ENCODE results near the gene COX19.

COX19 gene

GRCh38 chr7:978049-978346 lies 2.6 kb upstream of the COX19 start:
- DNase-seq (ENCODE audit: low spot score), result no peak

GRCh38 chr7:977326-978048 lies 2.1 kb upstream of the COX19 start:
- DNase-seq (ENCODE audit: low spot score), result no peak

GRCh38 chr7:976901-977325 lies 1.6 kb upstream of the COX19 start:
- no peak for DNase-seq (ENCODE audit: low spot score)

GRCh38 chr7:975702-976473 lies 539 bp upstream of the COX19 start:
- DNase-seq (ENCODE audit: low spot score), result no peak

- no peak for DNase-seq (ENCODE audit: low spot score)
Observed at GRCh38 chr7:974172-974571, 1.2 kb downstream of the COX19 start.

GRCh38 chr7:973312-973711 lies 2.0 kb downstream of the COX19 start:
- DNase-seq (ENCODE audit: low spot score), result no peak

- DNase-seq (ENCODE audit: low spot score), result no peak
Observed at GRCh38 chr7:972676-973309, 2.6 kb downstream of the COX19 start.

GRCh38 chr7:972110-972509 lies 3.2 kb downstream of the COX19 start:
- no peak for DNase-seq (ENCODE audit: low spot score)

- no peak for DNase-seq (ENCODE audit: low spot score)
Observed at GRCh38 chr7:970744-971143, 4.6 kb downstream of the COX19 start.

GRCh38 chr7:969403-969802 lies 5.9 kb downstream of the COX19 start:
- no peak for DNase-seq (ENCODE audit: low spot score)

GRCh38 chr7:968205-969105 lies 6.9 kb downstream of the COX19 start:
- DNase-seq (ENCODE audit: low spot score), result no peak

- no peak for DNase-seq (ENCODE audit: low spot score)
Observed at GRCh38 chr7:967361-968082, 7.8 kb downstream of the COX19 start.

GRCh38 chr7:966291-967069 lies 8.9 kb downstream of the COX19 start:
- no peak for DNase-seq (ENCODE audit: low spot score)

- DNase-seq (ENCODE audit: low spot score), result peak; percentile 84
Observed at GRCh38 chr7:964401-965231, 10.7 kb downstream of the COX19 start.

- DNase-seq (ENCODE audit: low spot score), result no peak
Observed at GRCh38 chr7:963236-964078, 11.9 kb downstream of the COX19 start.

- no peak for DNase-seq (ENCODE audit: low spot score)
Observed at GRCh38 chr7:962401-963081, 12.8 kb downstream of the COX19 start.

- DNase-seq (ENCODE audit: low spot score), result no peak
Observed at GRCh38 chr7:961546-962400, 13.6 kb downstream of the COX19 start.
